Ecto neural progenitor cell (in vitro differentiated cells): ENCODE data around the gene RAB43.
"Not testable (repeated sequence)": the region's sequence is repeated elsewhere in the genome, so short reads cannot be mapped to it uniquely, and the experiment has no call there.

Experiments
- DNase-seq: peaks from one replicate; pipeline ENCODE4 v3.0.0-alpha.2; 2018; ENCODE audit warnings: low spot score

RAB43 gene

DNA sequence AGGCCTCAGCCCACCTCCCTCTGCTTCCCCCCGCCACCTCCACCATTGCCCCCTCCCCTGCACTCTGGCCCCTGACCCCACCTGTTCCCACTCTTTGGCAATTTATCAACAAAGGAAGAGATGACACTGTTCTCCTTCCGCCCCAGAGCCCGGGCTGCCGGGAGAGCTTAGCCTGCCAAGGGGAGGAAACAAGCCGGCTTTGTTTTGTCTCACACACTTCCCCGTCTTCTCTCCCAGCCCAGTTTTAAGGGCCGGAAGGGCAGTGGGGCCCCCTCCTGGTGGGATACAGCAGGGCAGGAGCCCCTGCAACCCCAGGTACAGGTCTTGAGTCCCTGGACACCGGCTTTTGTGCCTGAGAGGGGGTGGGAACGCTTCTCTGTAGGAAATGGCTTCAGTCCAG lies 33.7 kb downstream of the RAB43 start:
- DNase-seq: not testable (repeated sequence)

DNA sequence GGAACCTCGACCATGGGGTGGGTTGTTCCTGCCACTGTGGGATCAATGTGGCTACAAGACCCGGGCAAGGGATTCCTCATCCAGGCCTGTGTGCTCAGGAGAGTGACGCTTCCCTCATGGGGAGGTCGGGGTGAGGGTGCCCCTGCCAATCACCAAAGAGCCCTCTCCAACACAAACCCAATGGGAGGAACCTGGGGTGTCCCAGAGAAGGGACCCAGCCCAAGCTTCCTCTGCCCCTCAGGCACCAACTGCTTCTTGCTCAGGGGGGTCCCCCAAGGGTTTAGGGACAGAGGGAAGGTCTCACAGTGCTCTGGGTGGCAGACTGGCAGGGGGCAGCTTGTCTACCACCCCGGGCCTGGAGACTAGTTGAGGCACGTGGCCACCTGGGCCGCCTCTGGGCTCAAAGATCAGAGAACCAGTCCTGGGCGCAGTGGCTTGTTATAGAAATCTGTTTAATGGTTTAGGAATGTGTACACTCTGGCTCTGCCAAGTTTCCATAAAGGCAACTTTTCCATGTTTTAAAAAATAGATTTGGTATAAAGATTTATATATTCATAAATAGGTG lies 34.4 kb downstream of the RAB43 start:
- DNase-seq: no peak

DNA sequence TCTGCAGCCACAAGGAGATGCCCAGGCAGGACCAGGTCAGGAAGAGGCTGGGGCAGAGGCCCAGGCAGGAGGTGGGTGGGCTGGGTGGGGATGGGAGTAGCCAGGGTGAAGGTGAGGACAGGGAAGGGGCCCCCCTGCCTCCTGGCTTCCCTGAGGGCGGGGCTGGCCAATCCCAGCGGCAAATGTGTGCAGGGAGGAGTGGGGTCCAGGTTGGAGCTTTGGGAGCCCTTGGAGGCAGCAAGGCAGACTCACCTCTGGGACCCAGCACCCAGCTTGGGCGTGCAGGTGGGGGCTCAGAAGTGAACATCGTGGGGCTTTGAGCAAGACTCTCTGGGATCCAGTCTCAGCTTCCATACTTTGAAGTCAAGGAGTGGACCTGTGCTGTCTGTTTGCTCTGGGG lies 35.8 kb downstream of the RAB43 start:
- no peak for DNase-seq

DNA sequence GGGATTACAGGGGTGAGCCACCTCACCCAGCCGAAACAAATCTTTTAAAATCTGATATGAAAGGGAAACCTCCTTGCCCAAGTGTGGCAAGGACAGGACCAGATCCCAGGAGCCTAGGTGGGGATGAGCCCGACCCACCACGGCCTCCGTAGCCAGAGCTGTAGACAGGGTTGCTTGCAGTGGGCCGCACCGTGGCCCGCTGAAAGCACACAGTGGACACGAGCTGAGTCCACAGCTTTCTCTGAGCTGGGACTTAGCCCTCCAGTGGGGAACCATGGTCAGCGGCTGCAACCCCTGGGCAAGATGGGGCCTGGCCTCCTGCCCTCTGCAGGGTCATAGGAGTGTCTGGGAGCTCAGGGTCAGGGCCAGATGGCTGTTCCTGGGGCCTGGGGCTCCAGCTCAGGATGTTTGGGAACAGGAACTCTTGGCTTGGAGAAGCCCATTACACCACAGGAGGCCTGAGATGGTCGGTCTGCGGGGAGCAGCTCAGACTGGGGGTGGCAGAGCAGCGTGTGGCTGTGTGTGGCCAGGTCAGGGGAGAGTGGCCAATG lies 36.4 kb downstream of the RAB43 start:
- no peak for DNase-seq

DNA sequence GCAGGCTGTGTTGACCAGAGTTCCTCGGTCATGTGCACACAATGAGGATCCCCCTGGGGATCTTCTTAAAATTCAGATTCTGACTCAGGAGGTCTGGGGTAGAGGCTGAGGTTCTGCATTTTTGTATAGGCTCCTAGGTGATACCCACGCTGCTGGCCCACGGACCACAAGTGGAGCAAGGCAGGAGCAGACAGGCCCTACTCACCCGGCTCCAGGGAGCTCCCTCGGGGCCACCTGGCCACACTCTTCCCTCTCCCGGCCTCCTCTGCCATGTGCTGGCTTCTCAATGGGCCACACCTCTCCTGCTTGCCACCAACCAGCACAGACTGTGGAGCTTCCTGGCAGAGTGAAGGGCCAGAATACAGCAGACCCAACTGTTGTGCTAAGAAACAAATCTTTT lies 37.1 kb downstream of the RAB43 start:
- DNase-seq: no peak

DNA sequence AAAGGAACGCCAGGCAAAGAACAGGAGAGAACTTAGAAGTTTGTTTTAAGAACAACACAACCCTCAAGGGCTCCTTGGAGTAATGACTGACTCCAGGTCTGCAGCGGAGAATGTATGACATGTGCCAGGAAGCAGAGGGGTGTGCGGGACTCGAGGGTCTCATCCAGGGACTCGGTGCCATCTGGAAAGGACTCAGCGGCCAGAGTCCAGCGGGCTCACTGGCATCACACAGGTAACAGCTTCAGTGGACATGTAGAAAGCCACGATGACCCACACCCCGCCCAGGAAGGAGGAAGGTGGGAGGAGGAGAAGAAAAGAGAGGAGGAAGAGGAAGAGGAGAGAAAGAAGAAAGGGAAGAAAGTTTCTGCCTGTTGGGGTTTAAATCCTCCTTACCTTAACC lies 39.6 kb downstream of the RAB43 start:
- no peak for DNase-seq

DNA sequence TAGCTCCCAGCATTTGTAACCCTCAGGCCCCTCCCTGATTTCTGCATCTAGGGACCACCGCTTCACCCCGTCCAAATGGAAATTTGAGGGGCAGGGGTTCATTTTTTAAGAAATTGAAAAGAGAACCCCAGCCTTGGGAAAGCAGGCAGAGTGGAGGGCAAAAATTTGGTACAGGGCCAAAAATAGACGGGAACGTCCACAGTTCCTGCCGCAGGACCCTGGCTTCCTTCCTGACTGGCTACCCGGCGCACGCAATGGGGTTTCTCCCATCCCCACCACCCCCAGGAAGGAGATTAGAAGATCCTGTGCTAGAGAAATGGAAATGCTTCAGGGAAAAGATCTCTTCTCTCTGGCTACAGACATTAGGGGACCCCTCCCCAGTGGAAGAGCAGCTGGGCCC lies 40.1 kb downstream of the RAB43 start:
- DNase-seq: no peak

DNA sequence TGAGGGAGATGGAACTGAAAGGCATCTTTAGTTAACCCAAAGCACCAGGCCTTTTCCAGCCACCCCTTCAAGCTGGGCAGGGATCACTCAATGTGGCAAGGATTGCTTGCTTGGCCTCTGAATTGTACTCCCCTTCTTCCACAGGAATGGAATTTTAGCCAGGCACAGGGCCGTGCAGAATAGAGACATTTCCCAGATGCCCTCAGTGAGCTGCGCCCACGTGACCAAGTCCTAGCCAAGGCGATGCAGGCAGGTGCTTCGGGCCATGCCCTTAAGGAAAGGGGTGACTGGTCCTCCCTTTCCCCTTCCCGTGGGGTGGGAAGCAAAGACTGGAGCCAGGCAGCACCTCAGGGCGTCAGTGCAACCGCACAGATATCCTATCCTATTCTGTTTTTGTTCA lies 43.1 kb downstream of the RAB43 start:
- DNase-seq: no peak

DNA sequence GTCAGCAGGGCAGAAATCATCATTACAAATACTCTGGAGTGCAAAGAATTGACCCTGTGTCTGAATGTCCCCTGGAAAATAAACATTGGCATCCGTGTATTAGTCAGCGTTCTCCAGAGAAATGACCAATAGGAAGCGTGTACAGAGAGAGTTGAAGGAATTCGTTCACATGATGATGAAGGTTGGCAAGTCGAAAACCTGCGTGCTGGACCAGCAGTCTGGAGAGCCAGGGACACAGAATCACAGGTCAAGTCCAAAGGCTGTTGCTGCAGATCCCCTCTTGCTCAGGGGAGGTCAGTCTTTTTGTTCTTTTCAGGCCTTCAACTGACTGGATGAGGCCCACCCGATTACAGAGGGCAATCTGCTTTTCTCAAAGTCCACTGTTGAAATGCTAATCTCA lies 44.4 kb downstream of the RAB43 start:
- DNase-seq: no peak

DNA sequence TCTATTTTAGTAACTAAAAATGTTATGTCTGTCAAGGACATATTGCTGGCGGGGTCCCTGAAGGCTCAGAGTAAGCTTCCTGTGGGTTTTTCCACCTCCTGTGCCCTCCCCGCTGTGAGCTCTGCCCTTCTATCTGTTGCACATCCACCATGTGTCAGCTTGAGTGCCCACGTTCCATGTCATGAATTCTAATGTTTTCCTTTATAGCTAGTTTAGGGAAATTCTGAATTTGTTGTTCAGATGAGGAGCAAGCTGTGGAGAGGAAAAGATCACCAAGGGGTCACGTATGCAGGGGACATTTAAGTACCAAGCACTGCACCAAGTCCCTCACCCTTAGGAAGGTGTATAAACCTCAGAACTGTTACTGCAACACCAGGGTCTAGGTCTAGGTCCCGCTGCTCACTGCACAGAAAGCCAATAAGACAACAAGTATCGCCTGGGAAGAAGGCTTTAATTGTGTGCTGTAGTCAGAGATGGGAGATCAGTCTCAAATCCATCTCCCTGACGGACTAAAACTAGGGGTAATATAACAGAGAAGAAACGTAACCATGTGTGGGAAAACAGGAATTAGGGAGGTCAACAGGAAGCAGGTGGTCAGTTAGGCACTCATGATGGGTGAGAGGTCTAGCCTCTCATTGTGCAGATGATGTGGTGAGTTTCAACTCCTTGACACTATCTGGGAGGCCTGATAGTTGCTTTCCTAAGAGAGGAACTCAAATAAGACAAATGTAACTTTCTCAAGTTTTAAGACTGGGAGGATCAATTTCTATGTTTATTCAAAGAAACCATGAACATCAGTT lies 51.3 kb downstream of the RAB43 start:
- DNase-seq: no peak

DNA sequence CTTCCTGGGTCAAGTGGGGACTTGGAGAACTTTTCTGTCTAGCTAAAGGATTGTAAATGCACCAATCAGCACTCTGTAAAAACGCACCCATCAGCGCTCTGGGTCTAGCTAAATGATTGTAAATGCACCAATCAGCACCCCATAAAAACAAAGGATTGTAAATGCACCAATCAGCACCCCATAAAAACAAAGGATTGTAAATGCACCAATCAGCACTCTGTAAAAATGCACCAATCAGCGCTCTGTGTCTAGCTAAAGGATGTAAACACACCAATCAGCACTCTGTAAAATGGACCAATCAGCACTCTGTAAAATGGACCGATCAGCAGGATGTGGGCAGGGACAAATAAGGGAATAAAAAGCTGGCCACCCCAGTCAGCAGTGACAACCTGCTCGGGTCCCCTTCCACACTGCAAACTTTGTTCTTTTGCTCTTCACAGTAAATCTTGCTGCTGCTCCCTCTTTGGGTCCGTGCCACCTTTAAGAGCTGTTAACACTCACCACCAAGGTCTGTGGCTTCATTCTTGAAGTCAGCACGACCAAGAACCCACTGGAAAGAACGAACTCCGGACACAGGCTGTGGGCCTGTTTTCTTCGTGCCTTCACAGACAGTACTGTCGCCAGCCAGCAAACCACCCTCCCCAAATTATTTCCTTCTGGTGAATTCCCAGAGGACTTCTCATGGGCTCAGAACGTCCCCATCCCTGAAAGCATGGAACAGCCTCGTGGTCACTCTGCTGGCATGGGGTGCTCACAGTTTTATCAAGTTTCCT lies 52.1 kb downstream of the RAB43 start:
- DNase-seq: not testable (repeated sequence)

DNA sequence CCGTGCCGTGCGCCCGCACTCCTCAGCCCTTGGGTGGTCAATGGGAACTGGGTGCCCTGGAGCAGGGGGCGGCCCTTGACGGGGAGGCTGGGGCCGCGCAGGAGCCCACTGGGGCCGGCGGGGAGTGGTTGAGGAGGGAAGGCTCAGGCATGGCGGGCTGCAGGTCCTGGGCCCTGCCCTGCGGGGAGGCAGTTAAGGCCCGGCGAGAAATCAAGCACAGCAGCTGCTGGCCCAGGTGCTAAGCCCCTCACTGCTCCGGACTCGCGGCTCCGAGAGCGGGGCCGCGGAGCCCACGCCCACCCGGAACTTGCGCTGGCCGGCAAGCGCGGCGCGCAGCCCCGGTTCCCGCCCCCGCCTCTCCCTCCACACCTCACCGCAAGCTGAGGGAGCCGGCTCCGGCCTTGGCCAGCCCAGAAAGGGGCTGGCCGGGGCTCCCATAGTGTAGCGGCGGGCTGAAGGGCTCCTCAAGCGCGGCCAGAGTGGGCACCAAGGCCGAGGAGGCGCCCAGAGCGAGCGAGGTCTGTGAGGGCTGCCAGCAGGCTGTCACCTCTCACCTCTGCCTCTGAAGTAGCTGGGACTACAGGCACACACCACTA lies 53.2 kb downstream of the RAB43 start:
- no peak for DNase-seq

DNA sequence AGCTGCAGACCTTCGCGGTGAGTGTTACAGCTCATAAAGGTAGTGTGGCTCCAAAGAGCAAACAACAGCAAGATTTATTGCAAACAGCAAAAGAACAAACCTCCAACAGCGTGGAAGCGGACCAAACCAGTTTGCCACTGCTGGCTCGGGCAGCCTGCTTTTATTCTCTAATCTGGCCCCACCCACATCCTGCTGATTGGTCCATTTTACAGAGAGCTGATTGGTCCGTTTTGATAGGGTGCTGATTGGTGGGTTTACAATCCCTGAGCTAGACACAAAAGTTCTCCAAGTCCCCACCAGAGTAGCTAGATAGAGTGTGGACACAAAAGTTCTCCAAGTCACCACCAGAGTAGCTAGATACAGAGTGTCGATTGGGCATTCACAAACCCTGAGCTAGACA lies 53.9 kb downstream of the RAB43 start:
- not testable (repeated sequence) for DNase-seq

DNA sequence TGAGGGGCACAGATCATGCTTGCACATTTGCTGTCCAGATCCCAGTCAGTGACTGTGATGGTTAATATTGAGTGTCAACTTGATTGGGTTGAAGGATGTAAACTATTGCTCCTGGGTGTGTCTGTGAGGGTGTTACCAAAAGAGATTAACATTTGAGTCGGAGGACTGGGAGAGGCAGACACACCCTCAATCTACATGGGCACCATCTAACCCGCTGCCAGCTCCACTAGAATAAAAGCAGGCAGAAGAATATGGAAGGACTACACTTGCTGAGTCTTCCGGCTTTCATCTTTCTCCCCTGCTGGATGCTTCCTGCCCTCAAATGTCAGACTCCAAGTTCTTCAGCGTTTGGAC lies 55.9 kb downstream of the RAB43 start:
- no peak for DNase-seq

DNA sequence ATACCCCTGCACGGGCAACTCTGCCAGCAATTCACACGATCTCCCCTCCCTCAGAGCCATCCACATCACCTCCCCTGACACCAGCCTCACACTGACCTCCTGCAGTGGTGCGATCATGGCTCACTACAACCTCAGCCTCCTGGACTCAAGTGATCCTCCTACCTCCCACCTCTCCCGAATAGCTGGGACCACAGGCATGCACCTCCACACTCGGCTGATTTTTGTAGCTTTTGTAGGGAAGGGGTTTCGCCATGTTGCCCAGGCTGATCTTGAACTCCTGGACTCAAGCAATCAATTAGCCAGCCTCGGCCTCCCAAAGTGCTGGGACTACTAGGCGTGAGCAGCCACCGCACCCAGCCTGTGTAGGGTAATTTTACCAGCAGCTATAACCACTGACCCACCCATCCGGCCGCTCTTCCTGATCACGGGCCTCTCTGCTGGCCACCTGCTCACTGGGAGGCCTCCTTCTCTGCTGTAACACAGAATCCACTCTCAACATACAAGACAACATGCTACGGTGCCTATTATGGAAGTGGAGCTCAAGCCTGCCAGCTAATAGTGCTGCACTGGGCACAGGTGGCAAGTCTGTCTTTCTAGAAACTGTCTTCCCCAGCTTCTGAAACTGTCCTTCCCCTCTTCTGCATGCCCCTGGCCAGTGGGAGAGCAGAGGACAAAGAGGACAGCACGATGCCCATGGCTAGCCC lies 56.4 kb downstream of the RAB43 start:
- DNase-seq: no peak

DNA sequence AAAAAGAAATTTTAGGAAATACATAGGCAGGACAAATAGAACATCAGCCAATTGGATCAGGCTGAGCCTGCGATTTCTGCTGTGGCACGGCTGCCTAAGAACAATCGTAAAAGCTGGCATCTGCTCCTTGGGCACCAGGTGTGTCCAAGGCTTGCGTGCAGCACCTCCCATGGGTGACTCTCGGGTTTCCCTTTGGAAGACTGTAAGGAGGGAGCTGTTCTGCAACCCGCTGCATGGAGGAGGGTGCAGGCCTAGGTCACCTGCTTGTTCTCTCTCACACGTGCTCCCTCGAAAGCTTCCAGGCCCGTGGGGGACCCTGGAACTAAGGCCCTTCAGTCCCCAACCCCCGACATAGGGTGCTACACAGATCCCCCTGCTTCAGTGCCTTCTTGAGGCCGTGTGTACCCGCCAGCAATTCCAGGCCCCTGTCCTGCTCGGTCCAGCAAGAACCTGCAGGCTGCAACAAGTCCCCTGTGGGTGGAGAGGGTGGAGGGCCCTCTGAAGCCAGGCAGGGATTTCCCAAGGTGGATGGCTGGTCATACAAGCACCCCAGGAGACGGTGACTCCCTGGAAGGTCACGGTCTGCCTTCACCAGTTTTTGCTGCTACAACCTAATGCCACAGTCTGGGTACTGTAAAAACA lies 57.6 kb downstream of the RAB43 start:
- no peak for DNase-seq

DNA sequence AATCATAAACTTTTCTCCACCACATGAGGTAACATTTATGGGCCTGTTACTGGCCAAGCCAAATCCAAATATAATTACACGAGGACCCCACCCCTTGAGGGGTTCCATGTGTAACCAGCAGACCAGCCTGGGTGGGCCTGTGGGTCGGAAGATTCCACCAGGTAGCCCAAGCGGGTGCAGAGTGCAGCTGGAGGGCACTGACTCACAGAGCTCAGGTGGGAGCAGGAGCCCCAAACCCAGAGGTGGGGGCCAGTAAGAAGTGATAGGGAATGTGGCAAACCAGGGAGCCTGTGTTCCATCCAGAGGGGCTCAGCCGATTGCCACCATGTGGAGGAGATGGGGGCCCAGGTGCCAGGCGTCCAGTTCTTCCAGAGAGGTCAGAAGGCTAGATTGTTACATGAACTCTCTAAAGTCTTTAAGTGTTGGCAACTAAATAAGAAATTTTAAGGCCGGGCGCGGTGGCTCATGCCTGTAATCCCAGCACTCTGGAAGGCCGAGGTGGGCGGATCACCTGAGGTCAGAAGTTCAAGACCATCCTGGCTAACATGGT lies 58.4 kb downstream of the RAB43 start:
- no peak for DNase-seq

DNA sequence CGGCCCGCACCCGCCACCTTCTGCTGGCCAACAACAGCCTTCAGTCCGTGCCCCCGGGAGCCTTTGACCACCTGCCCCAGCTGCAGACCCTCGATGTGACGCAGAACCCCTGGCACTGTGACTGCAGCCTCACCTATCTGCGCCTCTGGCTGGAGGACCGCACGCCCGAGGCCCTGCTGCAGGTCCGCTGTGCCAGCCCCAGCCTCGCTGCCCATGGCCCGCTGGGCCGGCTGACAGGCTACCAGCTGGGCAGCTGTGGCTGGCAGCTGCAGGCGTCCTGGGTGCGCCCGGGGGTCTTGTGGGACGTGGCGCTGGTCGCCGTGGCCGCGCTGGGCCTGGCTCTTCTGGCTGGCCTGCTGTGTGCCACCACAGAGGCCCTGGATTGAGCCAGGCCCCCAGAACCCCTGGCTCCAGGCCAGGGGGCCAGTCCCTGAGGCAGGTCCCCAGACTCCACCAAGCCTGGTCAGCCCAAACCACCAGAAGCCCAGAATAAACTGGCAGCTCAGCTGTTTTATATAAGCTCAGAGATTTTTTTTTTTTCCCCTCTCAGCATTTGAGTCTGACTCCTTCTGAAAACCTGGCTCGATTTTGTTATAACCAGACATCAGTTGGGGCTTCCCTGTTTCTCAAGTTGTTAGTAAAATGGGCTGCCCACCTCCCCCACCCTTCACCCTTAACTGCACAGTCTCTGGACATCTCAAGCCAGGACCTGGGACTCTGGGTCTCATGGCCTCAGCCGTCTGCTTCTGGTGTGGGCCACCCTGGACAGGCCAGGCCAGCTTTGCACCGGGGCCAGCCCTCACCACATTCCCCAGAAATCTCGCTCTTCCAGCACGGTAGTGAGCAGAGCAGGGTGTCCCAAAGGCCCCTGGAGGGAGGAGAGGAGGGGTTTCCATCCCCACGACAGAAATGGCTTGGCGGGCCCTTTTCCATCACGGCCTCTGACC lies 59.4 kb downstream of the RAB43 start:
- no peak for DNase-seq

DNA sequence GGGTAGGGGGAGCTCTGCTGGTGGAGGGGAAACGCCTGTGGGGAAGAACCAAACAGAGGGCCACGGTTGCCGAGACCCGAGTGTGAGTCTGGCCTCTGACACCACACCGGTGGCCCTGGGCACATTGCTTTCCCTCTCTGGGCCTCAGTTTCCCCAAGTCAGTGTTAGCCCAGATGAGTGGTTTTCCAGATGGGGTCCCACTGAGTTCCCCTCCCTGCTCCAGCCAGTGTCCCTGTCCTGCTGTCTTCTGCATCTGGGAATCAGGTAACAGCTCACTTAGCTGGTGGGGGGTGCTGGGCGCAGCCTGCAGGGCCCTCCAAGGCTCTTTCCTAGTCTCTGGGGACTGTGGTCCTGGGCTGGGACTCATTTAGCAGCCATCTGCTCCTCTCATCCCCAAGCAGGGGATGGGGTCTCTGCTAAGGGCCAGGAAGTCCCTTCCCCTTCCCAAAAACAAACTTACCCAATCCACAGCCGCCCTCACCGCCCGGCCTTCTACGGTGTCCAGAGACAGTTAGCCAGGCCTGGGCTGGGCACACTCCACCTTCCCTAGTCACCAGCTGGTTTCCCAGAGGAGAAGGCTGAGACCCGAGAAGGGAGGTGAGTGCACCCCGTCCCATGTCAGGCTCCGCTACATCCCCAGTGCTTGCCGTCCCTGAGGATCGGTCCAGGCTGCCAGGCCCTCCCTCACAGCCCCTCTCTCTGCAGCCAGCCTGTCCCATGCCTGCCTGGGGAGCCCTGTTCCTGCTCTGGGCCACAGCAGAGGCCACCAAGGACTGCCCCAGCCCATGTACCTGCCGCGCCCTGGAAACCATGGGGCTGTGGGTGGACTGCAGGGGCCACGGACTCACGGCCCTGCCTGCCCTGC lies 60.3 kb downstream of the RAB43 start:
- no peak for DNase-seq
